ENCODE measurements around the gene FAF1. TPM values are rescaled to one million over a fixed set of nuclear protein-coding genes. Genes with fewer than 3 reads are reported as not detected.

FAF1 gene
- total and polyA plus RNA-seq, 2 of the 8 experiments (the other 6 are each of a cell fraction or from before 2014, with no cell fraction given), result 10.8 to 65.9 TPM

GRCh38 chr1:50979937-50980336 is 19.9 kb upstream of the FAF1 start:
- Histone ChIP-seq H3K23ac (ENCODE audit: insufficient read length) (no peak overlapping the region), H3K4me1 (replicated peaks in 1 of 4; ENCODE audit: control insufficient read depth in 3 of 4, insufficient read depth in 4 of 4, low read length in 3 of 4) (peaks cover 2 to 6% (median 4%) of the 10 kb centered on the region in 4 experiments; a peak in 5 of 7 replicates), H2AFZ (ENCODE audit: low read length) (no peak overlapping the region), H2BK20ac (ENCODE audit: low read length) (no peak overlapping the region), H4K20me1 (replicated peaks in 1 of 2; ENCODE audit: control insufficient read depth in 1 of 2, insufficient read depth in 2 of 2, low read length in 2 of 2) (peaks cover 5% of the 10 kb centered on the region in 2 experiments), H3K9ac (replicated peaks in 1 of 4; ENCODE audit: extremely low read depth in 1 of 4, low read depth in 3 of 4, low read length in 3 of 4) (no peak overlapping the region), H2BK12ac (ENCODE audit: low read depth, low read length) (no peak overlapping the region), H3K18ac (ENCODE audit: extremely low read depth, low read length) (no peak overlapping the region), H3K23me2 (ENCODE audit: low read depth, low read length) (peaks cover 3% of the 10 kb centered on the region; the same call in 1 of the 2 replicates), H3K27ac (ENCODE audit: low read depth, low read length) (no peak overlapping the region), H3K14ac (ENCODE audit: insufficient read length) (no peak overlapping the region), H4K5ac (ENCODE audit: insufficient read length, low read depth, low read length) (no peak overlapping the region), H2BK15ac (ENCODE audit: low read length) (no peak overlapping the region), H3K79me1 (ENCODE audit: low read depth, low read length) (no peaks in the 10 kb centered on the region), H3K4ac (replicated peaks; ENCODE audit: insufficient read length, low read depth, low read length) (no peak overlapping the region), H4K8ac (ENCODE audit: extremely low read depth, insufficient read depth, low read length) (no peak overlapping the region), H3K4me3 (ENCODE audit: extremely low read depth in 1 of 4, insufficient read depth in 2 of 4, low read depth in 3 of 4, low read length in 4 of 4) (no peak overlapping the region), H3K27me3 (replicated peaks in 1 of 4; ENCODE audit: control insufficient read depth in 3 of 4, extremely low read depth in 1 of 4, insufficient read depth in 3 of 4, low read length in 3 of 4) (peaks cover 24 to 70% (median 45%) of the 10 kb centered on the region in 4 experiments), H4K91ac (replicated peaks; ENCODE audit: insufficient read length, low read length) (no peak overlapping the region), H3K4me2 (ENCODE audit: insufficient read depth in 1 of 2, low read depth in 2 of 2, low read length in 2 of 2) (no peak overlapping the region), H2BK120ac (replicated peaks; ENCODE audit: low read depth, low read length) (no peak overlapping the region), H3K56ac (replicated peaks; ENCODE audit: insufficient read length, low read depth, low read length) (no peak overlapping the region), H3K9me3 (ENCODE audit: insufficient read depth in 2 of 2, low read depth in 1 of 2, low read length in 1 of 2) (no peaks in the 10 kb centered on the region), H3K79me2 (ENCODE audit: control insufficient read depth in 1 of 2, insufficient read depth in 2 of 2, low read length in 2 of 2) (no peaks in the 10 kb centered on the region), H3K36me3 (ENCODE audit: control insufficient read depth in 2 of 4, insufficient read depth in 4 of 4, low read length in 3 of 4) (no peaks in the 10 kb centered on the region), H2AK5ac (ENCODE audit: low read depth, low read length) (no peak overlapping the region), H2BK5ac (ENCODE audit: low read depth, low read length) (no peak overlapping the region)
- no peak for DNase-seq (ENCODE audit: low read depth in 1 of 2, low spot score in 2 of 2)
- POLR2A ChIA-PET (ENCODE audit: partially characterized antibody), result interaction anchor here (0.6 kb wide), 1 partner anchor 10 kb away, joined by 3 read pairs; the partner anchor contains the start of gene CDKN2C
- WGBS, 2 experiments (ENCODE audit: extremely low coverage in 1 of 2, insufficient coverage in 1 of 2, insufficient read length in 1 of 2, insufficient replicate concordance in 2 of 2, low coverage in 1 of 2, low lambda C conversion rate in 2 of 2, missing lambda C conversion rate in 1 of 2), result 93% methylated on average over 1 of the region's 1 CpG; no CpG with 5 or more reads in 1 of the 2 experiments
- CTCF ChIA-PET (ENCODE audit: partially characterized antibody), result no interaction called here
- FAIRE-seq, result no peak
- TF ChIP-seq SAP30 (IDR thresholded peaks at IDR 0.05; ENCODE audit: insufficient read depth, insufficient replicate concordance, low read length) (no peak), RXRA (IDR thresholded peaks at IDR 0.05; ENCODE audit: insufficient read depth, low read depth, low read length) (no peak), TEAD4 (IDR thresholded peaks at IDR 0.05; ENCODE audit: low read depth, low read length) (no peak), ATF3 (IDR thresholded peaks at IDR 0.05; ENCODE audit: insufficient read depth, low read depth, low read length) (no peak), PHF8 (conservative IDR thresholded peaks at IDR 0.05; ENCODE audit: low read depth, low read length) (no peak), MAFK (IDR thresholded peaks at IDR 0.05; ENCODE audit: low read depth, low read length) (no peak)

Measured in H1 (cell line).